GM23248 (cell line): ENCODE measurements around the gene ABLIM2.

Experiments used
- EZH2 ChIP-seq: fragments of 200-600 bp; sonication (generic); IDR thresholded peaks from 2 replicates; pipeline ENCODE4 v1.6.1; 2018; ENCODE audit warnings: antibody characterized with exemption, mild to moderate bottlenecking; ENCODE audit not compliant: insufficient read depth, poor library complexity, severe bottlenecking
- EZH2phosphoT487 ChIP-seq: fragments of 200-600 bp; sonication (generic); IDR thresholded peaks from 2 replicates; pipeline ENCODE4 v1.6.1; 2018; ENCODE audit warnings: antibody characterized with exemption, moderate library complexity, mild to moderate bottlenecking, low read depth; ENCODE audit not compliant: insufficient read depth

DNA sequence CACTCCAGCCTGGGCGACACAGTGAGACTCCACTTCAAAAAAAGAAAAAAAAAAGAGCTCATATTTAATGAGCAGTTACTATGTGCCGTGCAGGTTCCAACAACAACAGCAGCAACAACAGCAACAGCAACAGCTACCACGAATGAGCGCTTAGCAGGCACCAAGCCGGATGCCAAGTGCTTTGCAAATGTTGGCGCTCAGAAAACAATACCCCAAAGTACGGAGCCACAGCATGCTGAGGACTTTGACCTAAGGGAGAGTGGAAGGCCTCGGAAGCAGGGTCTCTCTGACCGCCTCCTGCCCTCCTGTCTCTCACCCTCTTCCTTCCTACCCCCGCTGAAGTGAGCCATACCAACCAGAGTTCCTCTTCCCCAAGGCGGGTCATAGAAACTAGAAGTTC, 116.7 kb downstream of the ABLIM2 start:
- TF ChIP-seq EZH2 (no peak), EZH2phosphoT487 (no peak)
